NCI-H1694 treated with DMSO at 0.1 percent for 48 hours (cell line): ENCODE measurements around the gene AGBL1.
A peak's percentile ranks its signal among the peaks of the same experiment; 100 is the strongest.

Experiments
- DNase-seq: peaks from one replicate; lab custom pipeline; 2025; lab: John Stamatoyannopoulos, UW

The AGBL1 gene

DNA sequence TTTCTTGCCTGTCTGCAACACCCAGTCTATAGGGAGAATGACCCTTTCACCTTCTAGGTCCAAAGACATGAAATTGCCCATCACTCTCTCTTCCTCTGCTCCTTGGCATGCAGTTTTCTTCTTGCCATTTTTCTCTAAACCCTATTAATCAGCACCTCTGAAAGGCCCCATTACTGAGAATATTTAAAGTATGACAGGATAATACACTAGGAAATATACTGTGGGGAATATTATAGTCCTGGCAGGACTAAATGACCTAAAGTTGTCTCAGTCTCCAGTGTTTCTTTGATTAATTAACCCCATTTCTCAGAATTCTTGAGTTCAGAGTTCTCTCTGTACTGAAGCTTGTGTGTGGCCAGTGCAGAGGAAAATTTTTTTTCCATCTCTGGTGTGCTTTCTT, 730.7 kb downstream of the AGBL1 start:
- DNase-seq = no peak

DNA sequence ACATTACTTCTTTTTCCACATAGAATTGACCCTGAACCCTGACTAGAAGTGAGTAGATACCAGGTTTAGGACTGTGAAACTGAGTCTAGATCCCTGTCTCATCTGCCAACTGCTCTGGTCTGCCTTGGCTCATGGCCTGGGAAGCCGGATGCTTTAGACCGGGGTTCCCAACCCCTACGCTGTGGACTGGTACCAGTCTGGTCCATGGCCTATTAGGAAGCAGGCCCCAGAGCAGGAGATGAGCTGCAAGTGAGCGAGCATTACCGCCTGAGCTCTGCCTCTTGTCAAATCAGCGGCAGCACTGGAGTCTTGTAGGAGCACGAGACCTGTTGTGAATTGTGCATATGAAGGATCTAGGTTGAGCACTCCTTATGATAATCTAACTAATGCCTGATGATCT, 734.2 kb downstream of the AGBL1 start:
- DNase-seq = no peak

DNA sequence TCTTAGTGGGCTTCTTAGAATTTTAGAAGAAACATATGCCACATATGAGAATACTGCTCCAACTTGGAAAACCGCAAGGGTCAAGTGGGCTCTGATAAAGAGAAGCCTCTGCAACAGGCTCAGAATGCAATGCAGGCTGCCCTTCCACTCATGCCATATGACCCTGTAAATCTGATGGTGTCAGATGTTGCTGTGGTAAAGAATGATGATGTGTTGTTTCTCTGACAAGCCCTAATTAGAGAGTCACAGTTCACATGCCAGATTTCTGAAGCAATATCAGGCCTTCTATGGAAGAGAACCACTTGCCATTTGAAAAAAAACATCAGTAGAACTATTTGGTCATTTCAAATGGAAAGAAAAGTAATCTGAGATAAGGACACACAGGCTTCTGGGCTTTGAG, 749.6 kb downstream of the AGBL1 start:
- DNase-seq = no peak

DNA sequence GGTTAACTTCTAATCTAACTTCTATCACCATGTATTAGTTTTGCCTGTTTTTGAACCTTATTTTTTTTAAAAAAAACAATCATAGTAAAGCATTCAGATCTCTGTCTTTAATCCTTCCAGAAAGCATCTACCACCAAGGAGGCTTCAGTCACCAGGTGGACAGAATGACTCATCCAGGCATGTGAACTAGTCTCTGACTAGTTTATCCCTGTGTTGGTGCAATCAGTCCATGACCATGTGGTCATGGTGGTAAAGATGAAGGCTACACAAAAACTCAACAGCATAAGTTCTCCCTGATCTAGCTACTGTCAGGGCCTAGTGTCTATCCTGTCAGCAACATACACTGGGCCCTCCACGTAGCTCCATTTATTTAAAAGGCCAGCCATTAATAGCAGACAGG, 750.6 kb downstream of the AGBL1 start:
- no peak for DNase-seq

DNA sequence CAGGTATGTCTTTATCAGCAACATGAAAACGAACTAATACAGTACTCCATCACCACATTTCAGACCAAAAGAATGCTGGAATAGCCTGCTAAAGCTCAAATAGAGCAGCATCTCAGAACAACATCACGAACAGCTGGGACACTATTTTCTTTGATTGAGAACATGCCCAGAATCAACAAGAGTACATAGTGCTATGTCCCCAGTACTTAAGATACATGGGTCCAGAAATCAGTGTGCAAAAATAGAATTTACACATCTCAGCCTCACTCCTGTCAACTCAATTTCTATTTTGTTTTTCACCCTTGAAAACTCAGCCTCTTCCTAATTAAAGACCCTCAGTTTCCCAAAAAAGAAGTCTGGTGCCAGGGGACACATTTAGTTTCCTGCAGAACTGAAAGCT, 753.9 kb downstream of the AGBL1 start:
- DNase-seq = no peak

DNA sequence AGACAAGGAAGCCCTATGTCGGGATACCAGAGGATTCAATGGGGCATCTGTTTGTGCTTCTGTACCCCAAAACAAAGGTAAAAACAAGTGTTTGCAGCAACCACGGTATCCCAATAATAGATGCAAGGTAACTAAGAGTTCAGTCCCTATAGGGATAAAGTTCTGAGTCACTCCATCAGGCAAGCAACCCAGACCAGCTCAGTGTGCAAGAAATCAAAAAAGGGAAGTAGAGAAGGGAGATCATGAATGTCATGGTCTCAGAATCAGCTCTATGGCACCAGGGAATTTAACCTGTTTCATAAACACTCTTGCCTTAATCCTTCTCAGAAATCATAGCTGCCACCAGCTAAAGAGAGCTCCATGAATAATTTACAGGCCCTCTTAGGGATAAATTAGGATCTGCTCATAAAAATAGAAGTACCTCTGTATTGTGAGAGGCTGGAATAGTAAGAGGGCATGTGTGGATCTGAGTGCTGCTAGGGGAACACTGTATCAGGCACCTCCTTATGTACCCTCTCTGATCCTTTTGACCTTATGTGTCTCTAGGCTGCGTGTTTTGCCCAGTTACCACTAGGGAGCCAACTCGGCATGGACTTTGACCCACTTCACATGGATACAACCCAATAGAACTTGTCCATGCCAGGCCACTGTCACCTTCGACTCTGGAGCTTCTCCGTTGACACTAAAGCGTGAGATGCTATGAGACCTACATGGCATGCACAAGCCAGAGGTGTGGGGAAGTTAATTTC, 754.6 kb downstream of the AGBL1 start:
- DNase-seq = no peak

DNA sequence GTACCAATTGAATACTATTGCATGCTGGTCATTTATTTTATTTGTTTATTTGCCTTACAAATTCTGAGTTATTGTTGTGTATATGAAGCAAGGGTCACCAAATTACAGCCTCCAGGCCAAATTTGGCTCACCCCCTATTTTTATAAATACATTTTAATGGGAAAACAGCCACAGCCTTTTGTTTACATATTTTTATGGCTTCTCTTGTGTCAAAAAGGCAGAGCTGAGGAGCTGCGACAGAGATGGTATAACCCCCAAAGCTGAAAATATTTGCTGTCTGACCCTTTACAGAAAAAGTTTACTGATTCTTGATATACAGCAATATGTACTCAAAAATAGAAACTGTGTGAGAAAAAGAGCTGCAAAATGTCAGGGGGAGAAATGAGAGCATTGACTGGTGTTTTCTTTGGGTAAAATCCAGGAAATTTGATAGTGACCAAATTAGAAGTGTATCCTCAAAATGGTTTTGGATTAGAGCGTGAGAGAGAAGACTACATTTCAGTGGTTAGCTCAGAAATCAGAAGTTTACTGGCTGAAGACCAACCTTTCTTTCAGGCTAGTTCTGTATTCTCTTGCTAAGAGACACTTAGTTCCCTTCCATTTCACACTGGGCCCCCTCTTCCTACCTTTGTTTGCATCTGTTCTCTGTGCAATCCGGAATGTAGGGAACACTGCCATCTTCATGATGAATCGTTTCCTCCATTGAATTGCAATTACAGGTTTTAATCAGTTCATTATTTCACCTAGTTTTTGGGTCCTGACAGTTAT, 757.8 kb downstream of the AGBL1 start:
- no peak for DNase-seq

DNA sequence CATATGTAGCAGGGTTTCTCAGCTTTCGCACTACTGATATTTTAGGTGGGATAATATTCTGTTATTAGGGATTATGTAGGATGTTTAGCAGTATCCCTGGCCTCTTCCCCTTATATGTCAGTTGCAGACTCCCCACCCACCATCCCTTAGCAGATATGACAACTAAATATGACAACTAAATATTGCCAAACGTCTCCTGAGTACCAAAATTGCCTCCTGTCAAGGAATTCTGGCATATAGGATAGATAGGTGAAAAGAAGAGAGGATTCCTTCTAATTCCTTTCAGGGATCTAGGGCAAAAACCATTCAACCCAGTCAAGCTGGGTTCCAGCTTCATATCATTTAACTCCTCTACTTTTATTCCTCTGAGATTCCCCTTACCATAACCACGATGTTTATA, 759.8 kb downstream of the AGBL1 start:
- DNase-seq = no peak

DNA sequence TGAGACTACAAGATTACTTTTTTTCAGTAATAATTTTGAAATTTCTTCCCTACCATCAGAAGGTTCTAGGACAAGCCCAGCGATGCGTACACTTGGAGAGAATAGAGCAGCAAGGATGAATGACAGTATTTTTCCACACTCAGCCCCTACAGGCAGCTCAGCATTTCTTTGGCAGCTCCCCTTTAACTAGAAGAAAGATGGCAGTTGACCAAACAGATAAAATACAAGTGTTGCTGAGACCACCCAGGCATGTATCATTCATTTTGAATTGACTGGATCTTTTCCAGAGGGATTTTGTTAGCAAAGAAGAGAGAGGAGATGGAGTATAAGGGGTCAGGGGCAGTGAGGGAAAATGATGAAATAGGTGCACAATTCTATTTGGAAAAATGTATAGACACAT, 761.3 kb downstream of the AGBL1 start:
- DNase-seq = no peak

DNA sequence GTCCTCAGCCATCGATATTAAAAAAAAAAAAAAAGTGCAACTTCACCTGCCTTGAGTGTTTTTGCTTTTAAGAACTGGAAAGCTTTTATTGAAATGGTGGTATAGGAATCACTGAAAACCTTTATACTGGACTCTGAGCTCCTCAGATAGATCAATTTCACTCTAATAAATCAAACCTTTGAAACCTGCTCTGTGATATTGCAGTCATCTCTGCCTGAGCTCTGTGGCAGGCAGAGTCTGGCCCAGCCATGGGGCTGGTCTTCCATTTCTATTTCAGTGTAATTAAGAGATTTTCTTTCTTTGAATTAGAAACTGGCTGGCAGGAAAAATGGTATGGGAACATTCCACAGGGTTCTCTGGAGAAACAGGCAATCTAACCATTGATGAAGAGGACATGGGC, 762.5 kb downstream of the AGBL1 start:
- no peak for DNase-seq

DNA sequence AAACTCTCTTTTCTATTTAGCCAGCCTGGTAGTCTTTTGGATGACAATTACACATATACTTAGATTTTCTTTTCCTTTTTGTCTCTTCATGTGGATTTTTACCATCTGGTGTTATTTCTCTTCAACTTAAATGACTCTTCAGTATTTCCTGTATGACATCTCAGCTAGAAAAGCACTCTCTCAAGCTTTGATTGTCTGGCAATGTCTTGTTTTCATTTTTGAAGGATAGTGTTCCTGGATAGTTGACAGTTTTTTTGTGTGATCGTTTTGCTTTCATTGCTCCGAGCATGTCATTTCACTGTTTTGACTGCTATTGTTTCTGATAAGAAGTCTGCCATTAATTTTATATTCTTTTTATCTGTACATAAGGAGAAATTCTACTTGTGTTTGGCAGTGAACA, 766.4 kb downstream of the AGBL1 start:
- no peak for DNase-seq

DNA sequence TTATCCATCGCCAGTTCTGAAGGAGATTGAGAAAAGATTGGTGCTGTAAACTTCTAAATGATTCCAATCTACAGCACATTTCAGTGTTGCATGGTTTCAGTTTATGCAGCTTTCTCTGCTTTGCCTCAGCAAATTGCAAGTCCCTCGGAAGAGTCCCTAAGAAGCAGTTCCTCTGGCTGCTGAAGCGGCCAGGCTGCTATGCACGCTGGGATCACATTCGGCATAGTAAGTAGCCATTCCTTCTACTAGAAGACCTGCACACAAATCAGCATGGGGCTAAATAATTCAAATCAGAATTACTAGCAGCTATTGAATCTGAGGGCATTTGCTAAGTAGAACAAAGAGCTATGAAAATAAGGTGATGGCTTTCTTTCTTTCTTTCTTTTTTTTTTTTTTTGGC, 769.5 kb downstream of the AGBL1 start:
- no peak for DNase-seq

DNA sequence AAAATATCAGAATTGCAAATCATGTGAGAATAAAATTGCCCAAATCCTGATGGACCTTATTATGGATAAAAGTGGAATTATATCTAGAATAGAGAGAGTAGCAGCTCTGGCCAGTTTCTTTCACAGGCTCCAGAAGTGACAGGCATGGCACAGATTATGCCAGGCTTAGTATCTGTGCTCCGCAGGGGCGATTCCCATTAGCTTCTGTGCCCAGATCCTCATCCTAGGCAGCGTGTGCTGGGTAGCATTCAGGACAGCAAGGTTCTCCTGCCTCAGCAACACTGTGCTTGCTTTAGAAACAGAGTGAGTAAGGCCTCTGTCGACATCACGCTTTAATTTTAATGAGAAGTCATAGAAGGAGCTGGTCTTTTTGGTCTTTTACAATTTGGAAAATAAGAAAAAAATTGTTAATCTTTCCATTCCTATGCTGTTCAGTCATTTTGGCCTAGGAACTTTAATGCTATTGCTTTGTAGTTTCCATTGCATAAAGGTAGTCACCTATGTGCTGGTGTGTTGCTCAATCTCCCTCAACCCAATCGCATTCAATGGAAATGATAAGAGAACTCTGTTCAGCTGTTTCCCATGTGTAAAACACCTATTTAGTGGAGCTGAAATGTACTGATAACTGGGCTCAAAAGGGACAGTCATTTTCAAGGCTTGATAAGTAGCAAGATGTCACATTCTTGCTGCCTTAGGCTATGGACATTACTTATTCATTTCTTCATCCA, 770.1 kb downstream of the AGBL1 start:
- no peak for DNase-seq

DNA sequence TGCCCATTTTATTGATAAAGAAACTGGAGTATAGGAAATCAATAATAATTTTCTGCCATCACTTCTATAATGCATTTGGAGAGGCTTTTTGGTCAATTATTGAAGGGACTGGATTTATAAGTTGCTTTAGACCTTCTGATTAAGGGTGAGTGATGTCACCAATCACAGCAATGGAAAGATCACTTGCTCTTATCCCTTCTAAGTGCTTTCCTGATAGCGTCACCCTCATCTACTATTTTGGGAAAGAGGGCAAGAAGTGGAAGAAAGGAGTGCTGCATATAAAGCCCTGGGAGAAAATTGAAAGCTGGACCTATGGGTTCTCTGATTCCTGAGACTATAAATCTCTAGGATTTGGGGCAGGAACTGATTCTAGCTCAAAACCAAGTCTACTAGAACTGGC, 771.3 kb downstream of the AGBL1 start:
- DNase-seq = no peak

DNA sequence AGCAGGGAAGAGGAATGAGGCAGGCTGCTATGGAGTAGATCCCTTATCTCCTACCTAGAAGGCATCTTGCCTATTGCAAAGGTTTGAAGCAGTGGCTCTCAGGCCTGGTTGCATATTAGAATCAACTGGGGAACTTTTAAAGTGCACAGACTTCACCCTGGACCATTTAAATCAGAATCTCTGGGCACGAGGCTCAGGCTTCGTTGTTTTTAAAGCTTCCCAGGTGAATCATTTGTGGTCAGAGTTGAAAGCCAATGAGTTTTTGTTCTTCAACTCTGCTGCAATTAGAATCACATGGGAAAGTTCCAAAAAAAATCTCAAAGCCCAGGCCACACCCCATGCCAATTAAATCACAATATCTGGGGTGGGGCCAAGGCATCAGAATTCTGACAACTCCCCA, 773.1 kb downstream of the AGBL1 start:
- no peak for DNase-seq

DNA sequence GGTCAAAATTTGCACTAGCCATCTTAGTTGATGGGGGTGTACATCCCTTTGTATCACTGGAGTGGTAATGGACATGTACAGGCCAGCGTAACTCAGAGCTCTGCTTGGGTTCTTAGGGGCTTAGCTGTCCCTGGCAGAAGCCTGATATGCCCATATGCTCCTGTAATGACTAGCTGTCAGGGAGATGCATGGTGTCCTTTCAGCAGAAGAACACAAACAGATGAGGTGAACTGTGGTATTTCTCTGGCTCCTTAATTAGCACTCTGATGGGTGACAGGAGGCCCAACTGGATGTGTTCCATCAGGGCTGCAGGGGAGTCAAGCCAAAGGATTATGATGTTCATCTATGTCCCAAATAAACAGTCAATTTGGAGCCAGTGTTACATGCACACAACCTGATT, 774.5 kb downstream of the AGBL1 start:
- peak; percentile 25 for DNase-seq

DNA sequence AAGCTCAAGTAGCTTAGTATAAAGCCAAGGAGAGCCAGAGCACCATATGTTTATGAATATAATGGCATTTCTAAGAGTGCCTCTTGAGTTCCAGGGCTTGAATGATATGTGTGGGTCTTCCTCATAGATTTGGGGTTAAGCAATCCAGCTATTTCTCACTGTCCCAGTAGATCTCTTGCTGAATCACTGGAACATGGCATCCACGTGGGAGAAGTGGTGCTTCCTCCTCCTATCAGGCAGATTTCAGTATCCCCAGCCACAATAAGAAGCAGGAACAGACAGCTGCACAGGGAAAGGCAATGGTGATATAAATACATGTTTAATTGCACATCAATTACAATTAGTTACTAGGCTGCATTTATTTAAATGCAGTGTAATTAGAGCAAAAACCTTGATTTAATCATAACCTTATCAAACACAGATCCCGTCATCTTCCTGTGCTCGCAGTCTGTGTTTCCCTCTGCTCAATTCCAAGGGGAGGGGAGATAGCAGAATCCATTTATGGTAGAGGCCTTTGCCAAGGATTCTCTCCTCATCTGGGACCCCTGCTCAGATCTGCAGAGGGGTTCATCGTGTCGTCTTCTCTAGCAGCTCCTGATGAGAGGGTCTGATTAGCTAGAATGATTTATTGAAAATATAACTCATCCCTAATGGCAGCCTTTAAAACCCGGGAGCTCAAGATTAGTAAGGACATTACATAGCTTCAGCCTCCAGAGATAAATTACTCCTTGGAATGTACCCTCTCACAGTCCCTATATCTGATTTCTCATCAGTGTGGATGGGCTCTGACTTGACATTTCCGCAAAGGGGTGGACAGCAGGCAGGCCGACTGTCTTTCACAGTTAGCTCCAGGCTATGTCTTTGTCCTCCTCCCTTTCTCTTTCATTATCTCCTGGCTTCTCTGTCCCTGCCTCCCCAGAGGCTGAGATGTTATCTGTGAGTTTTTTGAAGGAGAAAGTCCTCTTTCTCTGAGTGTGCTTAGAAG, 775.9 kb downstream of the AGBL1 start:
- DNase-seq = no peak

DNA sequence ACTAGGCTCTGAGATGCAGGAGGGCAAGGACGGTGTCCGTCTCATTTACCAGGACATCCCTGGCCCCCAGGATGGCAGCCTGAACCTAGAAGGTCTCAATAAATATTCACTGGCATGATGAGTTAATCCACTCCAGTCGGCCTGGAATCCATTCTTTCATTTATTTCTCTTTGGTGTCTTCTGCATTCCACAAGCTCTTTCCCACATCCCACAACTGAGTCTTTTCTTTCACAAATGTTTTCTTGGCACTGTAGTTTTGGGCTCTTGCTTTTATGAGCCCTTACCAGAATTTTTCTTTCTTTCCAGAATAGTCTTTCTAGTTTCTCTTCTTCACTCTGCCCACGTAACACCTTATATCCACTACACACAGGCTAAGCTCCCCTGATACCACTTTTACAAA, 778.0 kb downstream of the AGBL1 start:
- no peak for DNase-seq

DNA sequence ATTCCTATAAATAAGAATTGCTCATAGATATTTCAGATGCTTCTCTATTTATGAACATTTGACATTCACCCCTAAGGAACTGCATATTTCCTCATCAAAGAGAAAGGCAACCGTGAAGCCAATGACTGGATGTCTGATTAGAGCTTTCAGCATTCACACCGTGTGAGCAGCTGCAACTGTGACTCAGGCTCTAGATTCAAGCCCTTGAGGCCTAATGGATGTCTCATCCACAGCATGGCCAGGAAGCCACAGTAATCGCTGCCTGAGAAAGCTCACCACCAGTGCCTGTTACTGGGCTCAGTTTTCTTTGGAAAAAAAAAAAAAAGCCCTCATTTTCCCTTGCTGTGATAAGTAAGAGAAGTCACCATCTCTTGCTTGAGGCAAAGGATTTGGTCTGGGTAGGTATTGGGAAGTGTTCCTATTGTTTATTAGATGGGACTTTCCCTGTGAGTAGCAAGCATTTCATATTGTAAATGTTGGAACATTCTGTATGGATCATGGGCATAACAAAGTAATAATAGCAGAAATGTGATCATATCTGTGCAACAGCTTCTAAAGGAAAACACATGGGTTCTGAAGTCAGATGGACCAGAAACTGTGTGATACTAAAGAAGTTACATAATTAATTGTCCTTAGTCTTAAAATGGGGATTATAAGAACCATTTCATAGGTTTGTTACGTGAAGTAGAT, 783.7 kb downstream of the AGBL1 start:
- DNase-seq = no peak

DNA sequence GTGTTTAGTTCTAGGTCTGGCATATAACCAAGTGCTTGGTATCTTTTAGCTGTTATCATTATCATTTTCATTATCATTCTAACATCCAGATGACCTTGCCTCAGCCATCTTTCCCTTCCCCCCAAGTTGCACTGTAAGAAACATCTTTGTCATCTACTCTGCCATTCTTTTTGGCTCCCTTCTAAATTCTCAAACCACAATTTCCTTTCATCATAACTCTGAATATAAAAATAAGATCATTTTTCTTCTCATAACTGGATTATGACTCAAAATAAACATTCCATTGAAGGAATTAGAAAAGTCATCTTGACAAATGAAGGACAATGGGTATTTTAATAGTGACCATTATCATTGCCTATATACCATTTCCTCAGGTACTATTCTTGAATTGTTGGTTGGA, 786.2 kb downstream of the AGBL1 start:
- no peak for DNase-seq

DNA sequence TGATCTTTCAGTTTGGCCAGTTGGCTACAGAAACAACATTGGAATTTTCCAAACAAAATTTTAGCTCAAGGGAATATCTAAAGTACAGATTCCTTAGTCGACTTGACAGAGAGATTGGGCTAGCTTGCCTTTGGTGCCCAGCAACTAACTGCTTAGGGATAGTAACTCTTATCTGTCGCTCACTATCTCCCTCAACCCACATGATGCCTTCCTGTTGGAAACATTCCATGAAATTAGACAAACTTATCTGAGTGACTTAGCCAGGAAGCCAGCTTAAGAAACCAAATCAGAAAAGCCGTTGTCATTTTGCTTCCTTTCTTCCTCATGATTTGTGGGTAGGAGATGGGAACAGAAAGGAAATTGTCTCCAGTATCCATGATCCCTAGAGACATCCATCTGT, 791.2 kb downstream of the AGBL1 start:
- DNase-seq = no peak
